ENCODE data around the gene CAB39L.

- TF ChIP-seq POLR2A (IDR thresholded peaks at IDR 0.05; ENCODE audit: low read depth, low read length) (no peak), TAF1 (IDR thresholded peaks at IDR 0.05; ENCODE audit: low read depth, low read length) (no peak), POU2F2 (IDR thresholded peaks at IDR 0.05; ENCODE audit: low read depth, low read length) (no peak), POLR2AphosphoS5 (IDR thresholded peaks at IDR 0.05; ENCODE audit: low read depth, low read length) (no peak)
These were observed 164.0 kb downstream of the CAB39L start for GRCh38 chr13:49279885-49280284.
